Regular cardiac myocyte (primary cell): ENCODE results near the gene MAMSTR. TPM values are rescaled to one million over a fixed set of nuclear protein-coding genes. Genes with fewer than 3 reads are reported as not detected.

ENCODE experiments used
- total RNA-seq: library from RNA; depleted of rRNA; stranded (reverse); fragments of >200 nt; gene quantifications from 2 replicates; pipeline ENCODE4 v1.2.3, GENCODE V29; 2014

Gene MAMSTR, protein sequence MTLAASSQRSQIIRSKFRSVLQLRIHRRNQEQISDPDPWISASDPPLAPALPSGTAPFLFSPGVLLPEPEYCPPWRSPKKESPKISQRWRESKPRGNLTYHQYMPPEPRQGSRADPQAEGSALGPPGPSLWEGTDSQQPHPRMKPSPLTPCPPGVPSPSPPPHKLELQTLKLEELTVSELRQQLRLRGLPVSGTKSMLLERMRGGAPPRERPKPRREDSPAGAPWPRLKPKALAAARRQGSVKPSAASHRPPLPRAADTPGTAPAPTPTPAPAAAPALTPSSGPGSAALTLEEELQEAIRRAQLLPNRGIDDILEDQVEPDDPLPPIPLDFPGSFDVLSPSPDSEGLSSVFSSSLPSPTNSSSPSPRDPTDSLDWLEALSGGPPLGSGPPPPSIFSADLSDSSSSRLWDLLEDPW
- 0.19 and 0.28 TPM in 2 replicates for total RNA-seq

DNA sequence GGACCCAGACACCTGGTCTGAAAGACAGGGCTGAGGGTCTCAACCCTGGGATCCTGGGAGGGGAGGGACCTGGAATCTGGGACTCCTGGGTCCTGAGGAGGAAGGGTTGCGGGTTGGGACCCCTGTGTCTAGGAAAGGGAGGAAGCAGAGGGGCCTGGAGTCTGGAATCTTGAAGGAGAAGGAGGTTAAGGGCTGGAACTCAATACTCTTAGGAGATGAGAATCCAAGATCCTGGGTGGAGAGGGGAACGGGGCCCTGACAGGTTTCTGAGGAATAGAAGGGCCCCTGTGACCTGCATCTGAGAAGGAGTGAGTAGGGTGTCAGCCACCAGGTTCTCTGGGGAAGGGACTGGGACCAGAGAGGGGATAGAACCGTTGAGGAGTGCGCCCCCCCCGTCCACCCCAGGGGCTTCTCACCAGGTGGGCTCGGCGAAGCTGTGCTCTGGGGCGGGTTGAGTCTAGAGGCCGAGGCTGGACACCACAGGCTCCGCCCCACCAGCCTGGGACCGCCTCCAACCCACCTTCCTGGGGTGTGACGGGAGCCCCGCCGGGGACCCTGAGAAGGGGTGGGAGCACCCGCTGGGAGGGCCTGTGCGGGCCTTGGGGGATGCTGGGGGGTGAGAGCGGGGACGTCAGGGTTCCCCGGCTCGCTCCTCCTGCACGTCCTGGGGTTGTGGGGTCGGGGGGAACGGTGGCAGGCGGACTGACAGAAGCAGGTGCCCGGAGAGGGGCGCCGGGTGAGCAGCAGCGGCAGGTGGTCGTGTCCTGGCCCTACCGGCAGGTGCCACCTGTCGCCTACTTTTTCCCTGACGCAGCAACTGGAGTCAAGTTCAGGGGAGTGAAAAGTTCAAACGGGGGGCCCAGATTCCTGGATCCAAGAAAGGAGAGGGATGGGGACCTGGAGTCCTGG, at the start of gene MAMSTR:
Gene MAMSTR, minus strand, starts transcription at position 463 of the 909 bp plus-strand sequence. CDS start 694 bp downstream, outside the sequence.

DNA sequence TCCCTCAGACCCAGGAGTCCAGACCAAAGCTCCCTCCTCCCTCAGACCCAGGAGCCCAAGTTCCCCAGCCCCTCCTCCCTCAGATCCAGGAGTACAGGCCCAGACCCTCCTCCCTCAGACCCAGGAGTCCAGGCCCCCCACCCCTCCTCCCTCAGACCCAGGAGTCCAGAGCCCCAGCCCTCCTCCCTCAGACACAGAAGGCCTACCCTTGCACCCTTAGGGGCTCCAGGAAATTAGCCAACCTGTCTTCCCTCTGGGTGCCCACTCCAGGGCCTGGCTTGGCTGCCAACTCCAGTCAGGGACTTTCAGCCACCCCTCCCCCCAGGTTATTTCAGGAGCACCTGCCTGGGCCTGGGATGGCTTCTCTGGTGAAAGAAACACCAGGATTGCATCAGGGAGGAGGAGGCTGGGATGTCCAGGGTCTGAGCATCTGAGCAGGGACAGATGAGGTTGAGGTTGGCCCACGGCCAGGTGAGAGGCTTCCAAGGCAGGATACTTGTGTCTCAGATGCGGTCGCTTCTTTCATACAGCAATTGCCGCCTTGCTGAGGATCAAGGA, 35.6 kb upstream of the MAMSTR start, which contains the start of gene FGF21:
Gene FGF21, plus strand, starts transcription at position 441 of the 558 bp plus-strand sequence. CDS start 713 bp downstream, outside the sequence.

DNA sequence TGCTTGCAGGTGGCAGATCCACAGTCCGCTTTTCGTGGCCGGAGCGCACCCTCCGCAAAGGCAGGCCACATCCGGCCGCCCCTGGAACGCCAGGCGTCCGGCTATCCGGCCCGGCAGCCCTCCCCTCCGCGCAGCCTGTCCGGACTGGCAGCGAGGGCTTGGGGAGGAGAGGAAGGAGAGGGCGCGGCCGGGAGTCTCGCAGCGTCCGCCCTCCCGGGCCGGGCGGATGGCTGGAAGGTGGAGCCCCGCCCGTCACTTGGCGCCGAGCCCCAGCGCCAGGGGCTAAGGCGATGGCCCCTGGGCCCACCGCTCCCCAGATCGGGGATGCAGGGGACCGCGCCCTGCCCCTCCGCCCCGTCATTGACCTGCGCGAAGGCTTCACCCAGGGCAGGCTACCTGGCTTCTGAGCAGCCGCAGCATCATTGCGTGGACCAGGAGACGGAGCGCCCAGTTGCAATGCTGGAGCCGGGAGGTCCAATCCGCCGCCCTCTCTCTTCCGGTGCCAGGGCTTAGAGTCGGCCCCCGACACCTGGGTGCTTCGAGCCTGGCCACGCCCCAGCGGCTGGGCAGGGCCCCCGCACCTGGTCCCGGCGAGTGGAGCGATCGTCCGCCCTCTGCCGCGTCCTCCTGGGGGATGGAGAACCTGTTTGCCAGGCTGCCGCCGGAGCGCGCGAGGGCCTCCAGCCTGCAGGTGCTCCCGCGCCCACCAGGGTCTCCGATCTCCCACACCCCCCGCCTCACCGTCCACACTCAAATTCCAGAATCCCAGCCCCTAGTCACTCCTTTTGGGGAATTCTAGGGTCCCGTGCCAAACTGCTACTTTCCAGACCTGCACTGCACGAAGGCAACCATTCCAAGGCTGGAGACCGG, 33.2 kb upstream of the MAMSTR start, which contains the start of gene FUT1:
Gene FUT1, minus strand, starts transcription at position 146 of the 870 bp plus-strand sequence. CDS start 1,360 bp downstream, outside the sequence.

DNA sequence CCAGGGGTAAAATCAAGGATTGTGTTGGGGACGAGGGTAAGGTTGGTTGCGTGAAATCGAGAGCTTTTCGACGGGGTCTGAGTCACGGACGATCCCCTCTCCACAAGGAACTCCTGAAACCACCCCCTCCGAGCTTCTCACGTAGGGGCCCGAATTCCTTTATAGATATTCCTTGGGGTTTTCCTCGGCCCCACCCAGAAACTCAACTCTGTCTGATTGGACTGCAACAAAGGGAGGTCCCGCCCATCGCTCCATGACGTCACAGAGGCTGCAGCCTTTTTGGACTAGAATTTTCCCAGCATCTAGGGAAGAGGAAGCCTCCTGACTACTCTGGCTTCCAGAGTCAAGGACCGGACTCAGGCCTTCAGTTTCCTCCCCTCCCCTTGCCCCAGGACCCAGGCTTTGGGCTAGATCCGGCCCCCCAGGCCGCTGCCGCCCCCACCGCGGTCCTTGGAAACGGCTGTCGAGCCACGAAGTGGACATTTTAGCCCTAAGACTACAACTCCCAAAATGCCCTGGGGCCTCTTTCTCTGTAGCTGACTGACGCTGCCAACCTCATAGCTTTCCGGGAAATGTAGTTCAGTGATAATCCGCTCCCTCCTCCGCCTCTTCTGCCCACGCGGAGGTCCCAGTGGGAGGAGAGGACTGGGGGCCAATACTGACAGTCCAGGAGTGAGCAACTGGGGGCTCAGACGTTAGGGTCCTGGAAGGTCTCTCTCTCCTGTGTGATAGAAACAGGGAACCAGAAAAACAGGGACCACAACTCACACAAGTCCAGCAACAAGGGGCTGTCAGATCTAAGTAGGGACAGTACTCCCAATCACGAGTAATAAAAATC, 27.4 kb upstream of the MAMSTR start, which contains the start of gene IZUMO1:
Gene IZUMO1, minus strand, starts transcription at position 172 of the 838 bp plus-strand sequence. CDS start 1,050 bp downstream, outside the sequence.

DNA sequence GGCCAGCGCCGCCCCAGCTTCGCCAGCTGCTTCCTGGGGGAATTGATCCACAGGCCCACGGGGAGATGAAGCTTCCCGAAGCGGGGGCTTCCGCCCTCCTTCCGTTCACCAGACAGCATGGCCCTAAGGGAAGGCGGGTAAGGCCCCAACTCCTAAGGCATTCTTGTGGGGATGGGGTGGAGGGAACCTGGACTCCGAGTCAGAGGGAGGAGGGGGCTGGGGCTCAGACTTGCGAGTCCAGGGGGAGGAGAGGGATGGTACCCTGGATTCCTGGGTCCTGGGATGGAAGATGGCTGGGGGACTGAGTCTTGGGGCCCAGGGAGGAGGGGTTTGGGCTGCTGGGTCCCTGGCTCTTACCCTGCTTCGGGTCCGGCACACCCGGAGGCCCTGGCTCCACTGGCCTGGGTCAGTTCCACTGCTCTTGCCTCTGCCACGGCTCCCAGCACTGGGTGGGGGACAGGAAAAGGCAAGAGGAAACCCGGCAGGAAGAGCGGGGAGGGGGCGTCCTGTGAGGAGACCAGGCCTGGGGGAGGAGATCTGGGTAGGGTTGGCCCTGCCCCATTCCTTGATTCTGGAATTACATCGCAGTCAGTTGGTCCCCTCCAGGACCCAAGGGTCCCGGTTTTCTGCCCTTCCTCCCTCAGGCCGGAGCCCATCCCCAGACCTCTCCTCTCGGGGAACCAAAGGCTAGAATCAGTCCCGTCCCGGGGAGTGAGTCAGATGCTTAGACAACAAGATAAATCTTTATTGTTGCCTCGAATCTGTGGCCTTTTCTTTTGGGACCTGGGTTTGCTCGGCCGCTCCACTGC, 20.8 kb upstream of the MAMSTR start, which contains the start of gene RASIP1:
Gene RASIP1, minus strand, starts transcription at position 447 of the 809 bp plus-strand sequence. Its CDS starts 328 bp downstream, at position 119.

DNA sequence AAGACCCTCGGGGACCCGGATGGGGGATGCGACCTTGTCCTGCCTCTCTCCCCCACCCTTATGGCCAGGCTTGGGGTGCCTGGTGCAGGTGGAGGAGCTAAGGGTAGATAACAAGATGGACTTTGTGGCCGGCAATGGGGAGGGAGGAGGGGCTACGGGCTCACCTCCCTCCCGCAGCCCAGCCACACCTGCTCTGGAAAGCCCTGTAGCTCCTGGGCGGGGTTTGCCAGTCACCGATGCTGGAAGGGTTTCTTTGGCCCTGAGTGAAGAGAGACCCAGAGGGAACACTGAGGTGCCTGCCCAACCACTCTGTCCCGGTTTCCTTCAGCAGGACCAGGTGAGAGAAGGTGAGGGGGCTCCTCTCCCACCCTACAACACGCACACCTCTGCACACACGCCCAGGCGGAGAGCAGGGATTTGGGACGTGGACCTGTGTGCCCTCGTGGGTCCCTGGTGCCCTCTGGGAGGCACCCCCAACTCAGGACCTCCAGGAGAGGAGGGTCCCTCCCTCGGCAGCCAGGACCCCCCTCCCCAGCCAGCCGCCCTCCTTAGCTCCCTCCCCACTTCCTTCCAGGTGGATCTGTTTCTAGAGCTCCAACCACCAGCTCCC, 23.7 kb downstream of the MAMSTR start, which contains the start of gene FUT2:
Gene FUT2, plus strand, starts transcription at position 229 of the 610 bp plus-strand sequence. CDS start 6,986 bp downstream, outside the sequence.

DNA sequence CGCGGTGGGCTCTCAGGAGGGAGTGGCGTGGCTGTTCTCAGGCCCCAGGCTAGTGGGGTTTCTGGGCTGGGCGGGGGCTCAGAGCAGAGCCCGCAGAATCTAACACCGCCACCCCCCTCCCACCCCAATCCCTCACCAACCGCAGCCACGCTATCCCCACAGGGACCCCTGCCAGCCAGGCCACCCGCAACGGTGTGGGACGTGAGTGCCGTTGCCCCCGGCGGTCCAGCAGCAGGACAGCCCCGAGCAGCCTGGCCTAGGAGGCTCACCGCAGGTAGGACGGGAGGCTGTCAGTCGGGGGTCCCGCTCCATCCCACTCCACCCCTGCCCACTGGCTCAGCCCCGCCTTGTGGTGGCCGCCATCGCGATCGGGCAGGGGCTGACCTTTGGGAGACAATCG, 46.5 kb downstream of the MAMSTR start, which contains the start of gene NTN5:
Gene NTN5, minus strand, starts transcription at position 24 of the 400 bp plus-strand sequence. CDS start 2,031 bp downstream, outside the sequence.

Other genes starting within 250 kb of the MAMSTR start
- gene LMTK3, start 207.9 kb downstream of the MAMSTR start, total RNA-seq = not detected in 2 replicates
- gene SULT2B1, start 167.6 kb downstream of the MAMSTR start, total RNA-seq = 0.28 TPM in 1 of 2 replicates, not detected in the other
- gene SPACA4, start 113.0 kb downstream of the MAMSTR start, total RNA-seq = not detected in 2 replicates
- 0.56 and 0.58 TPM in 2 replicates for gene FAM83E, start 104.6 kb downstream of the MAMSTR start, total RNA-seq
- gene RPL18, start 100.5 kb downstream of the MAMSTR start, total RNA-seq = 2,069 and 2,218 TPM in 2 replicates
- gene SPHK2, start 100.2 kb downstream of the MAMSTR start, total RNA-seq = 5.1 and 6.9 TPM in 2 replicates
- 1.3 and 6.2 TPM in 2 replicates for gene DBP, start 82.3 kb downstream of the MAMSTR start, total RNA-seq
- gene CA11, start 73.5 kb downstream of the MAMSTR start, total RNA-seq = 0.58 and 2.5 TPM in 2 replicates
- 0.28 TPM in 1 of 2 replicates, not detected in the other for gene NTN5, start 46.7 kb downstream of the MAMSTR start, total RNA-seq
- not detected in 2 replicates for gene FUT2, start 23.8 kb downstream of the MAMSTR start, total RNA-seq
- gene RASIP1, start 20.9 kb upstream of the MAMSTR start, total RNA-seq = 0.58 and 0.85 TPM in 2 replicates
- not detected in 2 replicates for gene IZUMO1, start 27.2 kb upstream of the MAMSTR start, total RNA-seq
- under 0.01 and 0.58 TPM in 2 replicates for gene FUT1, start 32.9 kb upstream of the MAMSTR start, total RNA-seq
- gene FGF21, start 35.8 kb upstream of the MAMSTR start, total RNA-seq = not detected in 2 replicates
- gene BCAT2, start 91.3 kb upstream of the MAMSTR start, total RNA-seq = 27.9 and 48.3 TPM in 2 replicates
- 0.38 and 2.5 TPM in 2 replicates for gene HSD17B14, start 116.8 kb upstream of the MAMSTR start, total RNA-seq
- gene PLEKHA4, start 148.9 kb upstream of the MAMSTR start, total RNA-seq = 5.6 and 10.4 TPM in 2 replicates
- 41.6 and 98.9 TPM in 2 replicates for gene PPP1R15A, start 152.7 kb upstream of the MAMSTR start, total RNA-seq
- not detected in 2 replicates for gene TULP2, start 179.0 kb upstream of the MAMSTR start, total RNA-seq
- gene NUCB1, start 180.6 kb upstream of the MAMSTR start, total RNA-seq = 93.0 and 130 TPM in 2 replicates
- 0.38 and 0.56 TPM in 2 replicates for gene DHDH, start 214.0 kb upstream of the MAMSTR start, total RNA-seq
- 96.4 and 104 TPM in 2 replicates for gene BAX, start 235.2 kb upstream of the MAMSTR start, total RNA-seq
- gene FTL, start 245.6 kb upstream of the MAMSTR start, total RNA-seq = 1,571 and 5,527 TPM in 2 replicates